Mucosa of descending colon (tissue), 3 donors: ENCODE results near the gene RAB27B. TPM values are rescaled to one million over a fixed set of nuclear protein-coding genes. Genes with fewer than 3 reads are reported as not detected.
"Not testable (repeated sequence)": the region's sequence is repeated elsewhere in the genome, so short reads cannot be mapped to it uniquely, and the experiment has no call there.

Source experiments
- ATAC-seq: fragments of 200-7000 bp; cut with Tn5 transposase; one replicate; pipeline ENCODE4 v1.9.1; 2020; ENCODE audit warnings: mild to moderate bottlenecking, moderate library complexity
- DNase-seq, 3 donors: peaks; one replicate each; pipeline ENCODE4 v3.0.0-alpha.2; 2020
- H3K36me3 ChIP-seq: fragments of 200-600 bp; one replicate; pipeline ENCODE4 v1.8.0; 2021; ENCODE audit warnings: low read depth, mild to moderate bottlenecking
- H3K4me1 ChIP-seq: fragments of 200-600 bp; one replicate; pipeline ENCODE4 v1.8.0; 2021; ENCODE audit warnings: low read depth, mild to moderate bottlenecking
- H3K4me3 ChIP-seq: fragments of 200-600 bp; one replicate; pipeline ENCODE4 v1.8.0; 2021; ENCODE audit warnings: mild to moderate bottlenecking
- H3K9me3 ChIP-seq: fragments of 200-600 bp; one replicate; pipeline ENCODE4 v1.8.0; 2021; ENCODE audit warnings: mild to moderate bottlenecking
- intact Hi-C, 2 donors: fragments of 100-400 bp; cut with DNase I in 1 of 2; cut with micrococcal nuclease in 1 of 2; formaldehyde crosslinking; loops; one replicate each; pipeline versions ENCODE4 v1.11.0 to v1.11.1; 2022; cut with DNase I, micrococcal nuclease
- total RNA-seq, 3 donors: library from RNA; stranded (reverse); fragmentation: NEBNext Ultra II Directional in 2 of 3; extraction: Animal tissue kit (Norgen Biotek cat#: 25700) in 2 of 3; gene quantifications; one replicate each; pipeline versions ENCODE4 v1.2.1 to v1.2.4, GENCODE V29; 2021 to 2023
- TF ChIP-seq, protein P1 (sequence below): fragments of 200-600 bp; IDR thresholded peaks from one replicate; pipeline ENCODE4 v1.8.0; 2022; ENCODE audit warnings: antibody characterized with exemption, mild to moderate bottlenecking
- donor health status: DM: no; HTN: no; CAD: no; lungs with moderate emphysema.
- donor health status: DM: no; HTN: no; CAD: no.
- donor health status: DM: no; HTN: yes; CAD: no.

Gene RAB27B
- total RNA-seq, 3 donors from 2014 or later = 3.3 to 14.9 (median 10.6) TPM

GRCh38 chr18:54806526-54806925, 21.8 kb upstream of the RAB27B start:
- TF ChIP-seq, protein P1, sequence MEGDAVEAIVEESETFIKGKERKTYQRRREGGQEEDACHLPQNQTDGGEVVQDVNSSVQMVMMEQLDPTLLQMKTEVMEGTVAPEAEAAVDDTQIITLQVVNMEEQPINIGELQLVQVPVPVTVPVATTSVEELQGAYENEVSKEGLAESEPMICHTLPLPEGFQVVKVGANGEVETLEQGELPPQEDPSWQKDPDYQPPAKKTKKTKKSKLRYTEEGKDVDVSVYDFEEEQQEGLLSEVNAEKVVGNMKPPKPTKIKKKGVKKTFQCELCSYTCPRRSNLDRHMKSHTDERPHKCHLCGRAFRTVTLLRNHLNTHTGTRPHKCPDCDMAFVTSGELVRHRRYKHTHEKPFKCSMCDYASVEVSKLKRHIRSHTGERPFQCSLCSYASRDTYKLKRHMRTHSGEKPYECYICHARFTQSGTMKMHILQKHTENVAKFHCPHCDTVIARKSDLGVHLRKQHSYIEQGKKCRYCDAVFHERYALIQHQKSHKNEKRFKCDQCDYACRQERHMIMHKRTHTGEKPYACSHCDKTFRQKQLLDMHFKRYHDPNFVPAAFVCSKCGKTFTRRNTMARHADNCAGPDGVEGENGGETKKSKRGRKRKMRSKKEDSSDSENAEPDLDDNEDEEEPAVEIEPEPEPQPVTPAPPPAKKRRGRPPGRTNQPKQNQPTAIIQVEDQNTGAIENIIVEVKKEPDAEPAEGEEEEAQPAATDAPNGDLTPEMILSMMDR = no peak
- DNase-seq (no peak), ATAC-seq (no peak)
- Histone ChIP-seq H3K4me3 (no peak overlapping the region), H3K36me3 (no peaks in the 10 kb centered on the region), H3K4me1 (no peaks in the 10 kb centered on the region), H3K9me3 (no peaks in the 10 kb centered on the region)
- intact Hi-C loops = no loop called here

DNA sequence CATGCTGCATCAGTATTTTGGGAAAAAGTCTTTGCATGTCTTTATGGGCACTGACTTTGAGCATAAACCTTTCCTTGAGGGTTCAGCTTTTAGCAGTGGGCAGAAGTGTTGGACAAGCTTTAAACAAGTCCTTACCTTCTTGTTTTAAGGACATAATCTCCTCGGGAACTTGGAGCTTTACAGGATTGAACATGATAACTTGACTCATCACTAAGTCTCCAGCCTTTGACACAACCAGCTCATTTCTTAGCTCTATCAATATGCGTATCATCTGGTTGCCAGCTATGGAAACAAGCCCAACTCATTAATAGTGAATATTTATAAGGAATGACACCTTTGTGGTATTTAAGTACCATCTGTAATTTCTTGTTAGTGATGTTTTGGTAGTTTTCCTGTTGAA, 21.0 kb upstream of the RAB27B start:
- Histone ChIP-seq H3K4me3 (no peak overlapping the region), H3K9me3 (no peaks in the 10 kb centered on the region), H3K36me3 (no peaks in the 10 kb centered on the region), H3K4me1 (no peaks in the 10 kb centered on the region)
- DNase-seq (no peak), ATAC-seq (no peak)
- intact Hi-C loops = no loop called here
- TF ChIP-seq, protein P1 = no peak

DNA sequence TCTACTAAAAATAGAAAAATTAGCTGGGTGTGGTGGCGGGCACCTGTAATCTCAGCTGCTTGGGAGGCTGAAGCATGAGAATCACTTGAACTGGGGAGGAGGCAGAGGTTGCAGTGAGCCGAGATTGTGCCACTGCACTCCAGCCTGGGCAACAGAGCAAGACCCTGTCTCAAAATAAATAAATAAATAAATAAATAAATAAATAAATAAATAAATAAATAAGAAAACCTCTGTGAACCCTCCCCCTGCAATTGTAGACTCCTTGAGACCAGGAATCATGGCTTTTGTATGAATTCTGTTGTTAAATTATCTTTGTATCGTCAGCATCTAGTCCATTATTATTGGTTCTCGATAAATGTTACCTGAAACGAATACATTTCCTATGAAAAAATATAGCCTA, 17.6 kb upstream of the RAB27B start:
- ATAC-seq, H3K4me1 ChIP-seq, intact Hi-C loops, H3K4me3 ChIP-seq, H3K36me3 ChIP-seq, DNase-seq, H3K9me3 ChIP-seq: not testable (repeated sequence)

GRCh38 chr18:54812885-54813284, 15.4 kb upstream of the RAB27B start:
- TF ChIP-seq, protein P1 = no peak
- no peaks in the 10 kb centered on the region for H3K4me1 ChIP-seq
- no peaks in the 10 kb centered on the region for H3K9me3 ChIP-seq
- no peaks in the 10 kb centered on the region for H3K36me3 ChIP-seq
- intact Hi-C loops = no loop called here
- ATAC-seq (no peak), DNase-seq (no peak)
- no peak overlapping the region for H3K4me3 ChIP-seq

- Histone ChIP-seq H3K4me1 (no peaks in the 10 kb centered on the region), H3K4me3 (no peak overlapping the region), H3K9me3 (no peaks in the 10 kb centered on the region), H3K36me3 (no peaks in the 10 kb centered on the region)
- intact Hi-C loops = no loop called here
- TF ChIP-seq, protein P1 = no peak
- no peak for DNase-seq
- no peak for ATAC-seq
Measured at GRCh38 chr18:54813305-54813704, 15.0 kb upstream of the RAB27B start.

DNA sequence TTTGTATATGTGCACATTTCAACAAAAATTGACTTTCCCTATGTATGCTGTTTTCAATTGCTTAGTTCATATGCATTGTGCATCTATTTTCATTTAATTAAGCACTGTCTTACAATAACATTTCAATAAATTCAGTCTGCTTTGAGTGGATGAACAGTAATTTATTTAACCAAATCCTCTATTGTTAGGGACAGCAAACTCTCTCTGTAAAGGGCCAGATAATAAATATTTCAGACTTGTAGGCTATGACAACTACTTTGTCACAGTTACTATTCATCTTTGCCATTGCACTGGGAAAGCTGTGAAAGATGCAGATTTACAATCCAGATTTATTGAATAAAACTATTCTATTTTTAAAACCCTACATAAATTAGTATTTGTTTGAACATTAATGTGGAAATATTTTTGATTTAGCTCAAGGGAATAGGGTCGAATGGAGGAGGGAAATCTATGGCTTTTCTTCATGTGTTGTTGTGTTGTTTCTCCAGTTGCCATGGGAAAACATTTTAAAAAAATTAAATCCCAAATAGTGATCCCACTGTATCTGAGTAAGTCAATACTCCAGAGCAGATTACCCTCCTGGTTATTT, 14.2 kb upstream of the RAB27B start:
- TF ChIP-seq, protein P1 = no peak
- Histone ChIP-seq H3K4me1 (no peaks in the 10 kb centered on the region), H3K36me3 (no peaks in the 10 kb centered on the region), H3K9me3 (no peaks in the 10 kb centered on the region), H3K4me3 (no peak overlapping the region)
- no peak for ATAC-seq
- intact Hi-C loops = no loop called here
- no peak for DNase-seq
